BLaER1 treated with 17β-estradiol and CSF1 and Interleukin-3, amounts not matched to agents 10 nM and 100 nM (cell line): ENCODE measurements around the gene TYW3.

ENCODE experiments used
- H3K27ac ChIP-seq, 11 experiments: shearing (Covaris generic); formaldehyde crosslinking; 2 replicates each; pipeline ENCODE4 v1.8.1; 2022
- H3K27me3 ChIP-seq, 11 experiments: shearing (Covaris generic); formaldehyde crosslinking; 2 replicates each; pipeline ENCODE4 v1.8.1; 2022
- H3K36me3 ChIP-seq, 11 experiments: shearing (Covaris generic); formaldehyde crosslinking; 2 replicates each; pipeline ENCODE4 v1.8.1; 2022
- H3K4me1 ChIP-seq, 10 experiments: shearing (Covaris generic); formaldehyde crosslinking; 2 replicates each; pipeline ENCODE4 v1.8.1; 2022
- H3K4me2 ChIP-seq, 11 experiments: shearing (Covaris generic); formaldehyde crosslinking; 2 replicates each; pipeline ENCODE4 v1.8.1; 2022
- H3K4me3 ChIP-seq, 10 experiments: shearing (Covaris generic); formaldehyde crosslinking; 2 replicates each; pipeline ENCODE4 v1.8.1; 2022
- H3K9ac ChIP-seq, 11 experiments: shearing (Covaris generic); formaldehyde crosslinking; 2 replicates each; pipeline ENCODE4 v1.8.1; 2022
- H3K9me3 ChIP-seq, 11 experiments: shearing (Covaris generic); formaldehyde crosslinking; replicated peaks in 1 of 11; 2 replicates each; pipeline ENCODE4 v1.8.1; 2022
- H4K20me1 ChIP-seq, 11 experiments: shearing (Covaris generic); formaldehyde crosslinking; 2 replicates each; pipeline ENCODE4 v1.8.1; 2022
- Cebpa-rat ChIP-seq, 11 experiments: shearing (Covaris generic); IDR thresholded peaks; 2 replicates each; pipeline ENCODE4 v1.8.1; 2022

TYW3 gene

GRCh38 chr1:74775735-74776134 is 42.8 kb downstream of the TYW3 start:
- Histone ChIP-seq H3K36me3 (no peaks in the 10 kb centered on the region), H3K27me3 (no peaks in the 10 kb centered on the region)

DNA sequence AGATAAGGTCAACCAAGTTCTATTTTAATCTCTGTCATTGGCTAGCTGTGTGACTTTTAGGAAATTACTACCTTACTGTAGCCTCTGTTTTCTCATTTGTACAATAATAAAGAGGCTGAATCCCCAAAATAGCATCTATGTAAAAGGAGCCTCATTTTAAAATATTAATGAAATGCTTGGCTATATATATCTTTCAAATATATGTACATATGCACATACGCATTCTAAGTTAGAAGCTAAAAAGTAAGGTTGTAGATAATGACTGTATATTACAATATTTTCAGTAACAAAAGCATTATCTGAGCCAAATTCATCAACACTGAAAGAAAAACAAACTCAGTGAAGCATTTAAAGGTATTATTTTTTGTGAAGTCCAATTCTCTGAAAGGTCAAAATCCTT is 44.6 kb downstream of the TYW3 start:
- H3K4me3 ChIP-seq: no peak overlapping the region
- H3K27ac ChIP-seq: no peak overlapping the region
- TF ChIP-seq Cebpa-rat (IDR thresholded peaks at IDR 0.05): no peak
- no peak overlapping the region for H3K9ac ChIP-seq
- H3K9me3 ChIP-seq: no peaks in the 10 kb centered on the region
- no peaks in the 10 kb centered on the region for H3K4me1 ChIP-seq
- H3K27me3 ChIP-seq: no peaks in the 10 kb centered on the region
- H3K36me3 ChIP-seq: no peaks in the 10 kb centered on the region
- no peak overlapping the region for H3K4me2 ChIP-seq
- no peaks in the 10 kb centered on the region for H4K20me1 ChIP-seq

More at GRCh38 chr1:74775735-74776134, 42.8 kb downstream of the TYW3 start:
- no peak overlapping the region for H3K9ac ChIP-seq
- no peaks in the 10 kb centered on the region for H4K20me1 ChIP-seq
- TF ChIP-seq Cebpa-rat (IDR thresholded peaks at IDR 0.05): no peak
- H3K9me3 ChIP-seq: no peaks in the 10 kb centered on the region
- no peak overlapping the region for H3K4me3 ChIP-seq
- no peaks in the 10 kb centered on the region for H3K4me1 ChIP-seq
- H3K4me2 ChIP-seq: no peak overlapping the region
- no peak overlapping the region for H3K27ac ChIP-seq

GRCh38 chr1:74779750-74780149 is 46.8 kb downstream of the TYW3 start:
- no peaks in the 10 kb centered on the region for H3K27me3 ChIP-seq
- no peaks in the 10 kb centered on the region for H3K9me3 ChIP-seq
- H3K4me1 ChIP-seq: no peaks in the 10 kb centered on the region
- no peaks in the 10 kb centered on the region for H3K36me3 ChIP-seq
- H3K27ac ChIP-seq: no peak overlapping the region
- no peaks in the 10 kb centered on the region for H4K20me1 ChIP-seq
- H3K4me2 ChIP-seq: no peak overlapping the region
- no peak overlapping the region for H3K9ac ChIP-seq
- no peak overlapping the region for H3K4me3 ChIP-seq
- no peak for TF ChIP-seq Cebpa-rat (IDR thresholded peaks at IDR 0.05)

- TF ChIP-seq Cebpa-rat (IDR thresholded peaks at IDR 0.05): no peak
- no peaks in the 10 kb centered on the region for H4K20me1 ChIP-seq
- H3K4me1 ChIP-seq: no peaks in the 10 kb centered on the region
- no peak overlapping the region for H3K27ac ChIP-seq
- H3K36me3 ChIP-seq: no peaks in the 10 kb centered on the region
- no peak overlapping the region for H3K4me2 ChIP-seq
- H3K9ac ChIP-seq: no peak overlapping the region
- no peak overlapping the region for H3K4me3 ChIP-seq
- H3K9me3 ChIP-seq: no peaks in the 10 kb centered on the region
- H3K27me3 ChIP-seq: no peaks in the 10 kb centered on the region
Observed at GRCh38 chr1:74780594-74780993, 47.6 kb downstream of the TYW3 start.

DNA sequence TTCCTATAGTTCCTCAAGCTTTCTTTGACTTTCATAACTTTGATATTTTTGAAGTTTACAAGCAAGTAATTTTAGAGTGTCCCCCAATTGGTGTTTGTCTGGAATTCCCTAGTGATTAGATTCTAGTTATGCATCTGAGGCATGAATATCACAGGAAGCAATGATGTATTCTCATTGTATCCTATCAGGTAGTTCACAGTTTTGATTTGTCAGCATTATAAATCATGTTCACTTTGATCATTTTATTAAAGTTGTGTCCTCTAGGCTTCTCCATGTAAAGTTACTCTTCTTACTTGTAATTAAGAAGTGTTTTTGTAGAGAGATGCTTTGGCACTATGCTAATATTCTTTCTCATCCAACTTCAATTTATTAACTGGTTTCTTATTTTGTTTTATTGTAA is 53.0 kb downstream of the TYW3 start:
- Histone ChIP-seq H3K4me2 (no peak overlapping the region), H4K20me1 (no peaks in the 10 kb centered on the region)

DNA sequence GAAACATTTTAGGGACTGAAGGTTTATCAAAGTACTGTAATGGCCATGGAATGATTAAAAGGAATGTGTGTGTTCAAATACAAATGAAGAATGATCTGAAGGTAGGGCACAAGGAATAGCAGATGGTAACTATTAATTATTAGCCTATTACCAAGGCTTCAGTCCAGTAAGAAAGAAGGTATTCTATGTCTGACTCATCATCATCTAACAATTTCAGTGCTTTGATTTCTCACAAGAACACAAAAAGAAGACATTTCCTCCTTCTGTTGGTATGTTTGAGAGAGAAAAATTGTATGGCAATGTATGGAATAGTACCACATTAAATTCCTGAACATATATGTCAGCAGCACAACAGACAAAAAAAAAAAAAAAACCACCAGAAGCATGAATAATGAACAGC is 57.5 kb downstream of the TYW3 start:
- Histone ChIP-seq H3K36me3 (no peaks in the 10 kb centered on the region), H3K4me1 (no peaks in the 10 kb centered on the region), H3K9ac (no peak overlapping the region), H4K20me1 (no peaks in the 10 kb centered on the region), H3K27ac (no peak overlapping the region), H3K4me3 (no peak overlapping the region), H3K4me2 (no peak overlapping the region), H3K27me3 (no peaks in the 10 kb centered on the region), H3K9me3 (no peaks in the 10 kb centered on the region)
- TF ChIP-seq Cebpa-rat (IDR thresholded peaks at IDR 0.05): no peak

More for the DNA sequence above, 53.0 kb downstream of the TYW3 start:
- H3K9me3 ChIP-seq: no peaks in the 10 kb centered on the region
- no peaks in the 10 kb centered on the region for H3K36me3 ChIP-seq
- no peak for TF ChIP-seq Cebpa-rat (IDR thresholded peaks at IDR 0.05)
- H3K27ac ChIP-seq: no peak overlapping the region
- H3K4me1 ChIP-seq: no peaks in the 10 kb centered on the region
- no peak overlapping the region for H3K4me3 ChIP-seq
- no peak overlapping the region for H3K9ac ChIP-seq
- H3K27me3 ChIP-seq: no peaks in the 10 kb centered on the region

DNA sequence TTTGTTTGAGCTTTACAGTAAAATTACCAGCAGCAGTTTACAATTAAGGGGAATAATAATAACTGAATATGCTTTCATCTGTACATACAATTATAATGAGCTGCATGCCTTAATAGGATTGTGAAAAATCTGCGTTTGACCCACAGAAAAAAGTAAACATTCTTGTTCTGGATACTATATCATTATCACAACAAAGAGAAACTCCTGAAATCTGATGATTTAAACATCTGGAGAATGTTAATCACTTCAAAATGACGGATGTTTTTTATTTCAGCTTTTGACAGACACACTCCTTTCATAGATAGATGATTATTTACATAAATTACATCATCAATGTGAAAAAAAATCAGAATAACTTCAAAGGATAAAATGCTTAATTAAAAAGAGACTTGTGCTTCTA is 58.5 kb downstream of the TYW3 start:
- Histone ChIP-seq H3K4me3 (no peak overlapping the region), H3K27me3 (no peaks in the 10 kb centered on the region), H3K36me3 (no peaks in the 10 kb centered on the region), H3K9ac (no peak overlapping the region), H3K4me1 (no peaks in the 10 kb centered on the region), H3K9me3 (no peaks in the 10 kb centered on the region), H4K20me1 (no peaks in the 10 kb centered on the region), H3K27ac (no peak overlapping the region), H3K4me2 (no peak overlapping the region)
- no peak for TF ChIP-seq Cebpa-rat (IDR thresholded peaks at IDR 0.05)

DNA sequence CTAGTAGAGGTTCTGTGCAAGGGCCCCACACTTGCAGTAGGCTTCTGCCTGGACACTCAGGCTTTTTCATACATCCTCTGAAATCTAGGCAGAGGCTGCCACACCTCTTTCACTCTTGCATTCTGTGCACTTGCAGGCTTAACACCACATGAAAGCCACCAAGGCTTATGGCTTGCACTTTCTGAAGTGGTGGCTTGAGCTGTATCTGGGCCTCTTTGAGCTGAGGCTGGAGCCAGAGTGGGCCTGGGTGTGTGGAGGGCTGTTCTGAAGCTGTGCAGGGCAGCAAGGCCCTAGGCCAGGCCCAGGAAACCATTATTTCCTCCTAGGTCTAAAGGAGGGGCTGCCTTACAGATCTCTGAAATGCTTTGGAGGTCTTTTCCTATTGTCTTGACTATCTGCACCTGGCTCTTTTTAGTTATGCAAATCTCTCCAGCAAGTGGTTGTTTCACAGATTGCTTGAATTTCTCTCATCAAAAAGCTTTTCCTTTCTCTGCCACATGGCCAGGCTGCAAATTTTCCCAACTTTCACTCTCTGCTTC is 66.2 kb downstream of the TYW3 start:
- TF ChIP-seq Cebpa-rat (IDR thresholded peaks at IDR 0.05): no peak

GRCh38 chr1:74811436-74812179 is 78.7 kb downstream of the TYW3 start:
- Histone ChIP-seq H3K36me3 (no peaks in the 10 kb centered on the region), H4K20me1 (no peaks in the 10 kb centered on the region), H3K4me2 (no peak overlapping the region), H3K27ac (no peak overlapping the region), H3K27me3 (no peaks in the 10 kb centered on the region), H3K9me3 (no peaks in the 10 kb centered on the region), H3K4me1 (no peaks in the 10 kb centered on the region), H3K4me3 (no peak overlapping the region), H3K9ac (no peak overlapping the region)
- TF ChIP-seq Cebpa-rat (IDR thresholded peaks at IDR 0.05): no peak

More for the DNA sequence above, 66.2 kb downstream of the TYW3 start:
- peaks cover 0 to 10% (median 7%) of the 10 kb centered on the region in 11 experiments; a peak in 9 of 22 replicates for H3K9me3 ChIP-seq
- no peak overlapping the region for H3K9ac ChIP-seq
- no peak overlapping the region for H3K4me2 ChIP-seq
- H3K4me3 ChIP-seq: no peak overlapping the region
- H4K20me1 ChIP-seq: no peaks in the 10 kb centered on the region
- no peaks in the 10 kb centered on the region for H3K4me1 ChIP-seq
- H3K27ac ChIP-seq: no peak overlapping the region
- no peaks in the 10 kb centered on the region for H3K36me3 ChIP-seq
- no peaks in the 10 kb centered on the region for H3K27me3 ChIP-seq

GRCh38 chr1:74812180-74812541 is 79.2 kb downstream of the TYW3 start:
- no peak overlapping the region for H3K4me2 ChIP-seq
- no peaks in the 10 kb centered on the region for H3K9me3 ChIP-seq
- no peak overlapping the region for H3K27ac ChIP-seq
- no peaks in the 10 kb centered on the region for H3K27me3 ChIP-seq
- H3K4me1 ChIP-seq: no peaks in the 10 kb centered on the region
- no peak overlapping the region for H3K4me3 ChIP-seq
- TF ChIP-seq Cebpa-rat (IDR thresholded peaks at IDR 0.05): no peak
- no peak overlapping the region for H3K9ac ChIP-seq
- H4K20me1 ChIP-seq: no peaks in the 10 kb centered on the region
- no peaks in the 10 kb centered on the region for H3K36me3 ChIP-seq
